HEK293 (cell line): ENCODE results near the gene TNFSF12.

Source experiments
- CTCF ChIA-PET: fragments of 350-600 bp; formaldehyde crosslinking; extraction: SDS; loops from one replicate; lab custom pipeline; 2021; ENCODE audit warnings: antibody characterized with exemption; lab: Yijun Ruan, JAX
- POLR2A ChIA-PET: fragments of 300-600 bp; formaldehyde crosslinking; extraction: SDS; loops from one replicate; lab custom pipeline; 2020; ENCODE audit warnings: antibody characterized with exemption, inconsistent platforms; lab: Yijun Ruan, JAX
- H3K27ac ChIP-seq: fragments of 200-500 bp; sonication (Bioruptor generic); 2 replicates; pipeline ENCODE4 v1.5.1; 2014; ENCODE audit warnings: low read depth, low read length, control low read depth, inconsistent platforms; ENCODE audit errors: extremely low read depth
- H3K36me3 ChIP-seq, 2 experiments: fragments of 200-500 bp in 1 of 2; sonication (Bioruptor generic) in 1 of 2; 1 replicate in 1 of 2; 2 replicates in 1 of 2; pipeline ENCODE4 v1.5.1; 2014 to 2017; ENCODE audit warnings: inconsistent platforms in 2 of 2, low read length in 2 of 2; ENCODE audit not compliant: control insufficient read depth in 2 of 2, insufficient read depth in 1 of 2
- H3K4me1 ChIP-seq: fragments of 200-500 bp; sonication (Bioruptor generic); 2 replicates; pipeline ENCODE4 v1.5.1; 2014; ENCODE audit warnings: mild to moderate bottlenecking, low read length, inconsistent platforms; ENCODE audit not compliant: control insufficient read depth, insufficient read depth
- H3K4me3 ChIP-seq: 2 replicates; pipeline ENCODE4 v1.5.1; 2011; ENCODE audit warnings: low read depth, mild to moderate bottlenecking, control low read depth, low read length, moderate library complexity
- H3K9me3 ChIP-seq: fragments of 200-500 bp; sonication (Bioruptor generic); 2 replicates; pipeline ENCODE4 v1.5.1; 2014; ENCODE audit warnings: low read depth, low read length, inconsistent platforms; ENCODE audit not compliant: control insufficient read depth, insufficient read depth
- ATF2 ChIP-seq: fragments of 450-650 bp; formaldehyde crosslinking; IDR thresholded peaks from 2 replicates; pipeline ENCODE4 v1.5.1; 2016; ENCODE audit warnings: missing biosample characterization, missing genetic modification characterization, low read depth
- EGR2 ChIP-seq: fragments of 450-650 bp; formaldehyde crosslinking; IDR thresholded peaks from 2 replicates; pipeline ENCODE4 v1.5.1; 2016; ENCODE audit warnings: low read depth, missing biosample characterization, missing genetic modification characterization
- GLI4 ChIP-seq: fragments of 450-650 bp; formaldehyde crosslinking; IDR thresholded peaks from 2 replicates; pipeline ENCODE4 v1.5.1; 2016; ENCODE audit warnings: missing biosample characterization, missing genetic modification characterization
- IKZF3 ChIP-seq: fragments of 450-650 bp; IDR thresholded peaks from 2 replicates; pipeline ENCODE4 v1.5.0; 2018; ENCODE audit warnings: missing biosample characterization, mild to moderate bottlenecking, missing genetic modification characterization, moderate library complexity
- KLF7 ChIP-seq: fragments of 450-650 bp; formaldehyde crosslinking; IDR thresholded peaks from 2 replicates; pipeline ENCODE4 v1.5.1; 2016; ENCODE audit warnings: missing biosample characterization, missing genetic modification characterization, borderline replicate concordance
- KLF8 ChIP-seq: fragments of 450-650 bp; formaldehyde crosslinking; IDR thresholded peaks from 2 replicates; pipeline ENCODE4 v1.5.1; 2016; ENCODE audit warnings: missing biosample characterization, missing genetic modification characterization
- KLF9 ChIP-seq: fragments of 450-650 bp; formaldehyde crosslinking; IDR thresholded peaks from 2 replicates; pipeline ENCODE4 v1.5.1; 2016; ENCODE audit warnings: missing biosample characterization, missing genetic modification characterization, low read depth
- SETDB1 ChIP-seq: IDR thresholded peaks from one replicate; pipeline ENCODE4 v1.6.1; 2017; ENCODE audit warnings: mild to moderate bottlenecking, low read length, moderate library complexity, mixed read lengths; ENCODE audit not compliant: insufficient read length
- SP2 ChIP-seq: fragments of 450-650 bp; formaldehyde crosslinking; IDR thresholded peaks from 2 replicates; pipeline ENCODE4 v1.5.1; 2016; ENCODE audit warnings: missing biosample characterization, missing genetic modification characterization
- WT1 ChIP-seq: fragments of 450-650 bp; formaldehyde crosslinking; IDR thresholded peaks from 2 replicates; pipeline ENCODE4 v1.5.1; 2016; ENCODE audit warnings: missing biosample characterization, missing genetic modification characterization
- ZBTB1 ChIP-seq: fragments of 450-650 bp; formaldehyde crosslinking; IDR thresholded peaks from 2 replicates; pipeline ENCODE4 v1.5.1; 2016; ENCODE audit warnings: missing biosample characterization, missing genetic modification characterization
- ZBTB17 ChIP-seq: fragments of 450-650 bp; formaldehyde crosslinking; IDR thresholded peaks from 2 replicates; pipeline ENCODE4 v1.5.1; 2016; ENCODE audit warnings: missing biosample characterization, missing genetic modification characterization
- ZBTB8A ChIP-seq: fragments of 450-650 bp; formaldehyde crosslinking; IDR thresholded peaks from 2 replicates; pipeline ENCODE4 v1.5.1; 2016; ENCODE audit warnings: missing biosample characterization, missing genetic modification characterization
- ZNF112 ChIP-seq: fragments of 450-650 bp; formaldehyde crosslinking; IDR thresholded peaks from 2 replicates; pipeline ENCODE4 v1.5.0; 2017; ENCODE audit warnings: missing biosample characterization, missing genetic modification characterization
- ZNF155 ChIP-seq: fragments of 450-650 bp; formaldehyde crosslinking; IDR thresholded peaks from 2 replicates; pipeline ENCODE4 v1.5.1; 2016; ENCODE audit warnings: missing biosample characterization, missing genetic modification characterization
- ZNF311 ChIP-seq: fragments of 450-650 bp; formaldehyde crosslinking; IDR thresholded peaks from 2 replicates; pipeline ENCODE4 v1.5.1; 2017; ENCODE audit warnings: missing biosample characterization, missing genetic modification characterization, borderline replicate concordance
- ZNF391 ChIP-seq: fragments of 450-650 bp; formaldehyde crosslinking; IDR thresholded peaks from 2 replicates; pipeline ENCODE4 v1.5.1; 2016; ENCODE audit warnings: low read depth, missing biosample characterization, missing genetic modification characterization, borderline replicate concordance
- ZNF610 ChIP-seq: fragments of 450-650 bp; formaldehyde crosslinking; IDR thresholded peaks from 2 replicates; pipeline ENCODE4 v1.5.1; 2016; ENCODE audit warnings: missing biosample characterization, missing genetic modification characterization, borderline replicate concordance
- ZNF624 ChIP-seq: fragments of 450-650 bp; formaldehyde crosslinking; IDR thresholded peaks from 2 replicates; pipeline ENCODE4 v1.5.1; 2017; ENCODE audit warnings: missing biosample characterization, missing genetic modification characterization
- ZNF768 ChIP-seq: fragments of 450-650 bp; formaldehyde crosslinking; IDR thresholded peaks from 2 replicates; pipeline ENCODE4 v1.5.1; 2018; ENCODE audit warnings: missing biosample characterization, mild to moderate bottlenecking, missing genetic modification characterization
- ZNF792 ChIP-seq: fragments of 450-650 bp; formaldehyde crosslinking; IDR thresholded peaks from 2 replicates; pipeline ENCODE4 v1.5.1; 2016; ENCODE audit warnings: missing biosample characterization, missing genetic modification characterization
- ZNF837 ChIP-seq: fragments of 450-650 bp; formaldehyde crosslinking; IDR thresholded peaks from 2 replicates; pipeline ENCODE4 v1.5.1; 2016; ENCODE audit warnings: missing biosample characterization, missing genetic modification characterization
- ZSCAN16 ChIP-seq: fragments of 450-650 bp; formaldehyde crosslinking; IDR thresholded peaks from 2 replicates; pipeline ENCODE4 v1.5.1; 2016; ENCODE audit warnings: missing biosample characterization, missing genetic modification characterization
- ZXDB ChIP-seq: fragments of 450-650 bp; formaldehyde crosslinking; IDR thresholded peaks from 2 replicates; pipeline ENCODE4 v1.5.1; 2016; ENCODE audit warnings: missing biosample characterization, missing genetic modification characterization
- TF ChIP-seq, protein P1 (sequence below): fragments of 450-650 bp; formaldehyde crosslinking; IDR thresholded peaks from 2 replicates; pipeline ENCODE4 v1.5.1; 2016; ENCODE audit warnings: missing biosample characterization, missing genetic modification characterization
- TF ChIP-seq, protein P2 (sequence below): fragments of 450-650 bp; formaldehyde crosslinking; IDR thresholded peaks from 2 replicates; pipeline ENCODE4 v1.5.1; 2016; ENCODE audit warnings: missing biosample characterization, missing genetic modification characterization

Gene TNFSF12

DNA sequence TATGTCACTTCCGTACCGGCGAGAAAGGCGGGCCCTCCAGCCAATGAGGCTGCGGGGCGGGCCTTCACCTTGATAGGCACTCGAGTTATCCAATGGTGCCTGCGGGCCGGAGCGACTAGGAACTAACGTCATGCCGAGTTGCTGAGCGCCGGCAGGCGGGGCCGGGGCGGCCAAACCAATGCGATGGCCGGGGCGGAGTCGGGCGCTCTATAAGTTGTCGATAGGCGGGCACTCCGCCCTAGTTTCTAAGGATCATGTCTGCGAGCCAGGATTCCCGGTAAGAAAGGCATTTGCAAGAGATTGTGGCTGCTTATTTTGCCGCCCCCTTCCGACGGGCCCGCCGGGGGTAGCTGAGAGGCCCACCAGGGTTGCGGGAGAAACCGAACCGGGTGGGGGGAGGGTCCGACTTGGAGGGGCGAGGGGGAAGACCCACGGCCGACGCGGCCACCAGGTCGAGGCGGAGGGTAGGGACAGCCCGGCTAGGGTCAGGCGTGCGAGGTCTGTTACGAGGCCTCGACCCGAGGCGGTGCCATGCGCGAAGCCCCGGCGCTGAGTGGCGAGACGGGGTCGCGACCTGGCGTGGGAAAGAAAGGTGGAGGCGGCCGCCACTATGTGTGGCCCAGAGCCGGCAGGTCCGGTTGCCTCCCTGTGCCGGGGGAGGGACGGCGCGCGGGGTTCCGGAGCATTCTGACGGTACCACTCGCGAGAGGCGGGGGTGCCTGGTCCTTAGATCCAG, 23.9 kb downstream of the TNFSF12 start (continued):
- TF ChIP-seq ZNF610 (tag by site-specific recombination) = 0 out of 2 replicates have a peak, but pooled peaks have one; percentile 45
- no peak for TF ChIP-seq ZBTB17 (tag by site-specific recombination)
- 0 out of 2 replicates have a peak, but pooled peaks have one; percentile 69 for TF ChIP-seq ZNF624 (tag by site-specific recombination)
- no peak for TF ChIP-seq ZNF155
- TF ChIP-seq KLF7 (tag by site-specific recombination) = peak; percentile 60; the same call in 1 of the 2 replicates
- no peak for TF ChIP-seq ZBTB1 (tag by site-specific recombination)
- peak; percentile 91 for TF ChIP-seq GLI4 (tag by site-specific recombination)
- peak; percentile 77; the same call in 1 of the 2 replicates for TF ChIP-seq ZSCAN16 (tag by site-specific recombination)

- H3K36me3 ChIP-seq = peaks cover 65 to 86% of the 10 kb centered on the region in 2 experiments
- peaks cover 5% of the 10 kb centered on the region for H3K4me1 ChIP-seq
- peak overlapping the region; percentile 97 for H3K4me3 ChIP-seq
- no peaks in the 10 kb centered on the region for H3K9me3 ChIP-seq
- peak overlapping the region; percentile 98 for H3K27ac ChIP-seq
- POLR2A ChIA-PET = interaction anchor here (0.6 to 8.2 kb wide), 22 partner anchors 8 to 358 kb away, joined by 3 to 98 read pairs (median 4); partner anchors contain the start of genes ATP1B2, CNTROB, FXR2 and MPDU1
- CTCF ChIA-PET = interaction anchor here (0.7 to 1.1 kb wide), 4 partner anchors 10 to 114 kb away, joined by 3 to 6 read pairs (median 4); partner anchors contain the start of genes MPDU1, TP53 and WRAP53
- no peak for TF ChIP-seq ZNF768 (tag by site-specific recombination)
- 0 out of 2 replicates have a peak, but pooled peaks have one; percentile 43 for TF ChIP-seq ZNF391
- no peak for TF ChIP-seq ZBTB1 (tag by site-specific recombination)
- TF ChIP-seq ZBTB17 (tag by site-specific recombination) = 0 out of 2 replicates have a peak, but pooled peaks have one; percentile 49
- TF ChIP-seq, protein P1, sequence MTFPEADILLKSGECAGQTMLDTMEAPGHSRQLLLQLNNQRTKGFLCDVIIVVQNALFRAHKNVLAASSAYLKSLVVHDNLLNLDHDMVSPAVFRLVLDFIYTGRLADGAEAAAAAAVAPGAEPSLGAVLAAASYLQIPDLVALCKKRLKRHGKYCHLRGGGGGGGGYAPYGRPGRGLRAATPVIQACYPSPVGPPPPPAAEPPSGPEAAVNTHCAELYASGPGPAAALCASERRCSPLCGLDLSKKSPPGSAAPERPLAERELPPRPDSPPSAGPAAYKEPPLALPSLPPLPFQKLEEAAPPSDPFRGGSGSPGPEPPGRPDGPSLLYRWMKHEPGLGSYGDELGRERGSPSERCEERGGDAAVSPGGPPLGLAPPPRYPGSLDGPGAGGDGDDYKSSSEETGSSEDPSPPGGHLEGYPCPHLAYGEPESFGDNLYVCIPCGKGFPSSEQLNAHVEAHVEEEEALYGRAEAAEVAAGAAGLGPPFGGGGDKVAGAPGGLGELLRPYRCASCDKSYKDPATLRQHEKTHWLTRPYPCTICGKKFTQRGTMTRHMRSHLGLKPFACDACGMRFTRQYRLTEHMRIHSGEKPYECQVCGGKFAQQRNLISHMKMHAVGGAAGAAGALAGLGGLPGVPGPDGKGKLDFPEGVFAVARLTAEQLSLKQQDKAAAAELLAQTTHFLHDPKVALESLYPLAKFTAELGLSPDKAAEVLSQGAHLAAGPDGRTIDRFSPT (tag by site-specific recombination) = peak; percentile 90
- peak; percentile 94 for TF ChIP-seq ZBTB8A (tag by site-specific recombination)
- peak; percentile 81; the same call in 1 of the 2 replicates for TF ChIP-seq KLF8 (tag by site-specific recombination)
- peak; percentile 98 for TF ChIP-seq EGR2
- no peak for TF ChIP-seq ZNF112
- 0 out of 2 replicates have a peak, but pooled peaks have one; percentile 13 for TF ChIP-seq IKZF3 (tag by site-specific recombination)
- TF ChIP-seq ATF2 (tag by site-specific recombination) = peak; percentile 37; the same call in 1 of the 2 replicates
- TF ChIP-seq WT1 (tag by site-specific recombination) = peak; percentile 74
- TF ChIP-seq SP2 (tag by site-specific recombination) = peak; percentile 91
- peak; percentile 68; the same call in 1 of the 2 replicates for TF ChIP-seq ZNF792 (tag by site-specific recombination)
- TF ChIP-seq, protein P2, sequence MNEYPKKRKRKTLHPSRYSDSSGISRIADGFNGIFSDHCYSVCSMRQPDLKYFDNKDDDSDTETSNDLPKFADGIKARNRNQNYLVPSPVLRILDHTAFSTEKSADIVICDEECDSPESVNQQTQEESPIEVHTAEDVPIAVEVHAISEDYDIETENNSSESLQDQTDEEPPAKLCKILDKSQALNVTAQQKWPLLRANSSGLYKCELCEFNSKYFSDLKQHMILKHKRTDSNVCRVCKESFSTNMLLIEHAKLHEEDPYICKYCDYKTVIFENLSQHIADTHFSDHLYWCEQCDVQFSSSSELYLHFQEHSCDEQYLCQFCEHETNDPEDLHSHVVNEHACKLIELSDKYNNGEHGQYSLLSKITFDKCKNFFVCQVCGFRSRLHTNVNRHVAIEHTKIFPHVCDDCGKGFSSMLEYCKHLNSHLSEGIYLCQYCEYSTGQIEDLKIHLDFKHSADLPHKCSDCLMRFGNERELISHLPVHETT (tag by site-specific recombination) = peak; percentile 15; the same call in 1 of the 2 replicates
- no peak for TF ChIP-seq SETDB1
- no peak for TF ChIP-seq ZNF837 (tag by site-specific recombination)
- no peak for TF ChIP-seq ZNF311 (tag by site-specific recombination)
- TF ChIP-seq ZXDB (tag by site-specific recombination) = peak; percentile 69
- TF ChIP-seq KLF9 (tag by site-specific recombination) = peak; percentile 65; the same call in 1 of the 2 replicates
These were observed 24.6 kb downstream of the TNFSF12 start for GRCh38 chr17:7573324-7574080.
